Measurements from ENCODE around the gene VAMP5.

GRCh38 chr2:85564144-85564563, 20.1 kb upstream of the VAMP5 start:
- TF ChIP-seq CTCF (IDR thresholded peaks at IDR 0.05) (no peak), ATF2 (CRISPR knock-in tag; IDR thresholded peaks at IDR 0.05; ENCODE audit: borderline replicate concordance, low read depth) (no peak), STAT6 (CRISPR knock-in tag; conservative IDR thresholded peaks at IDR 0.05; ENCODE audit: low read depth) (no peak), ZMAT4 (CRISPR knock-in tag; IDR thresholded peaks at IDR 0.05) (no peak), SP1 (CRISPR knock-in tag; conservative IDR thresholded peaks at IDR 0.05) (no peak), FOXK1 (CRISPR knock-in tag; IDR thresholded peaks at IDR 0.05) (no peak), ZNF416 (CRISPR knock-in tag; IDR thresholded peaks at IDR 0.05) (no peak), NR3C1 (CRISPR knock-in tag; conservative IDR thresholded peaks at IDR 0.05; ENCODE audit: low read depth) (no peak), ATF3 (CRISPR knock-in tag; conservative IDR thresholded peaks at IDR 0.05) (no peak)
